GM12865 (cell line): ENCODE results near the gene FOXD4L6.
"Not testable (repeated sequence)": the region's sequence is repeated elsewhere in the genome, so short reads cannot be mapped to it uniquely, and the experiment has no call there.

ENCODE experiments used
- DNase-seq: peaks from one replicate; pipeline ENCODE4 v3.0.0; 2010; ENCODE audit warnings: low read depth
- H3K4me3 ChIP-seq: 2 replicates; pipeline ENCODE4 v1.5.1; 2011; ENCODE audit warnings: mild to moderate bottlenecking, low read depth, low read length, control low read depth

The FOXD4L6 gene

GRCh38 chr9:41128581-41128980, at the start of gene FOXD4L6:
Gene FOXD4L6 (minus strand): TSS chr9:41128681. CDS start chr9:41128383, 298 bp downstream.
- DNase-seq, H3K4me3 ChIP-seq: not testable (repeated sequence)

GRCh38 chr9:41174994-41175393, 46.5 kb upstream of the FOXD4L6 start:
- DNase-seq, H3K4me3 ChIP-seq: not testable (repeated sequence)

GRCh38 chr9:41150116-41150515, 21.6 kb upstream of the FOXD4L6 start:
- not testable (repeated sequence) for DNase-seq, H3K4me3 ChIP-seq

- not testable (repeated sequence) for DNase-seq, H3K4me3 ChIP-seq
These were observed 13.4 kb upstream of the FOXD4L6 start for GRCh38 chr9:41141878-41142277.

- not testable (repeated sequence) for H3K4me3 ChIP-seq, DNase-seq
These were observed 1.6 kb downstream of the FOXD4L6 start for GRCh38 chr9:41126746-41127446.

- not testable (repeated sequence) for H3K4me3 ChIP-seq, DNase-seq
These were observed 2.5 kb downstream of the FOXD4L6 start for GRCh38 chr9:41125936-41126335.

- DNase-seq, H3K4me3 ChIP-seq: not testable (repeated sequence)
These were observed 3.3 kb downstream of the FOXD4L6 start for GRCh38 chr9:41125109-41125658.

- not testable (repeated sequence) for DNase-seq, H3K4me3 ChIP-seq
These were observed 4.0 kb downstream of the FOXD4L6 start for GRCh38 chr9:41124250-41125108.

- H3K4me3 ChIP-seq, DNase-seq: not testable (repeated sequence)
These were observed 4.7 kb downstream of the FOXD4L6 start for GRCh38 chr9:41123812-41124211.

GRCh38 chr9:41123396-41123795, 5.1 kb downstream of the FOXD4L6 start:
- H3K4me3 ChIP-seq, DNase-seq: not testable (repeated sequence)

GRCh38 chr9:41120696-41121095, 7.8 kb downstream of the FOXD4L6 start:
- H3K4me3 ChIP-seq, DNase-seq: not testable (repeated sequence)

- not testable (repeated sequence) for DNase-seq, H3K4me3 ChIP-seq
These were observed 8.8 kb downstream of the FOXD4L6 start for GRCh38 chr9:41119719-41120118.

- not testable (repeated sequence) for DNase-seq, H3K4me3 ChIP-seq
These were observed 9.2 kb downstream of the FOXD4L6 start for GRCh38 chr9:41119311-41119710.

- H3K4me3 ChIP-seq, DNase-seq: not testable (repeated sequence)
These were observed 15.1 kb downstream of the FOXD4L6 start for GRCh38 chr9:41113348-41113747.

GRCh38 chr9:41111414-41111813, 17.1 kb downstream of the FOXD4L6 start:
- not testable (repeated sequence) for DNase-seq, H3K4me3 ChIP-seq

- DNase-seq: peak; percentile 1
- H3K4me3 ChIP-seq: not testable (repeated sequence)
These were observed 17.6 kb downstream of the FOXD4L6 start for GRCh38 chr9:41110913-41111312.

GRCh38 chr9:41109253-41109652, 19.2 kb downstream of the FOXD4L6 start:
- not testable (repeated sequence) for DNase-seq, H3K4me3 ChIP-seq

GRCh38 chr9:41108816-41109215, 19.7 kb downstream of the FOXD4L6 start:
- not testable (repeated sequence) for DNase-seq, H3K4me3 ChIP-seq

GRCh38 chr9:41106472-41107116, 21.9 kb downstream of the FOXD4L6 start:
- DNase-seq, H3K4me3 ChIP-seq: not testable (repeated sequence)
